Upper lobe of left lung (tissue), 4 donors: ENCODE results near the gene OR2G6.
"Not testable (repeated sequence)": the region's sequence is repeated elsewhere in the genome, so short reads cannot be mapped to it uniquely, and the experiment has no call there.

Source experiments
- CTCF ChIP-seq, 6 experiments: fragments of 450-650 bp in 4 of 6; fragments of 200-600 bp in 2 of 6; sonication (generic) in 2 of 6; IDR thresholded peaks; one replicate each; pipeline ENCODE4 v1.5.1; 2016 to 2019; ENCODE audit warnings: antibody characterized with exemption in 6 of 6
- POLR2A ChIP-seq, 4 donors: fragments of 450-650 bp; IDR thresholded peaks; one replicate each; pipeline ENCODE4 v1.5.1; 2016 to 2017; ENCODE audit warnings: antibody characterized with exemption in 4 of 4, mild to moderate bottlenecking in 2 of 4
- POLR2AphosphoS5 ChIP-seq, 2 donors: sonication (generic); formaldehyde crosslinking; IDR thresholded peaks; one replicate each; pipeline ENCODE4 v1.5.1; 2017; ENCODE audit warnings: antibody characterized with exemption in 2 of 2

DNA sequence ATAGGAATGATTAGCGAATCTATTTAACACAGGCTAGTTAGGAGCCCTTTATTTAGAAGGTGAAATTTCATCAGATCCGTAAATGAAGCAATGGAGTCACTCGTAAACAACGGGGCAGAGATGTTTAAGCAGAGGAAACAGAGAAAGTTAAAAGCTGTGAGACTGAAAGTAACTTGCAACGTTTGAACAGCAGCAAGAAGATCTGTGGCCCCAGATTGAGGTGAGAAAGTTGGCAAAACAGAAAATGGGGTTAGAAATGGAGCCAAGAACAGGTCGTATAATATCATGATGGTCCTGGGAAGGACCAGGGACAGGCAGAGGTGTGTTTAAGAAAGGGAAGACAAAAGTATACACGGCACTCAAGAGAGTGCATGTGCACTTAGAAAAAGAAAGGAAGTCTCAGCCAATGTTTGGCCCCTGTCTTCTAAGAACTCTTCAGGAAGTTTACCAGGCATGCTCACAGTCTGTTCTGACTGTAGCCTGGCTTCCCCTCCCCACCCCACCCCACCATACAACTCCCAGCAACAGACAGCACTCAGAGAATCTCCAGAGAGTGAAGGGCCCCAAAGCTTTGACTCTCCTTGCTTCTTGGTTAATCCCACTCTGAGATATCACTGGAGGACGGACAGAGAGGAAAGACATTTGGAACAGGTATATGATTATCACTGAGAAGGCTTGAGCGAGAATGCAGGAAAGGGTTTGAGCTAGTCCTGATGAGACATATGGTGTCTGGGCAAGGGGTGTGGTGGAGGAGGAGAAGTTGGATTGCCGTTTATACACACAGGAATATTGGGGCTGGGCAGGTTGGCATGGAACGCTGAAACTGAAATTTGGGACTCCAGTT, 57.9 kb downstream of the OR2G6 start:
- not testable (repeated sequence) for TF ChIP-seq POLR2AphosphoS5, CTCF, POLR2A (IDR thresholded peaks at IDR 0.05)
